Activated gamma-delta T cell treated with Interleukin-2 at 50 U/mL for 16 hours (primary cell): ENCODE data around the gene WDPCP.
"Not testable (repeated sequence)": the region's sequence is repeated elsewhere in the genome, so short reads cannot be mapped to it uniquely, and the experiment has no call there.

Experiments
- DNase-seq: peaks from one replicate; pipeline ENCODE4 v3.0.0-alpha.2; 2020

WDPCP gene

GRCh38 chr2:63590626-63591408, 2.5 kb upstream of the WDPCP start:
- no peak for DNase-seq

GRCh38 chr2:63589148-63589958, 1.1 kb upstream of the WDPCP start:
- DNase-seq = no peak

GRCh38 chr2:63587814-63588384, 378 bp downstream of the WDPCP start:
- DNase-seq = no peak

GRCh38 chr2:63582873-63583272, 5.4 kb downstream of the WDPCP start:
- DNase-seq = no peak

GRCh38 chr2:63581298-63581961, 6.8 kb downstream of the WDPCP start:
- DNase-seq = no peak

- DNase-seq = no peak
These were observed 7.5 kb downstream of the WDPCP start for GRCh38 chr2:63580651-63581297.

- no peak for DNase-seq
These were observed 9.5 kb downstream of the WDPCP start for GRCh38 chr2:63578767-63579166.

- no peak for DNase-seq
These were observed 11.7 kb downstream of the WDPCP start for GRCh38 chr2:63576546-63576945.

- DNase-seq = not testable (repeated sequence)
These were observed 14.4 kb downstream of the WDPCP start for GRCh38 chr2:63573726-63574345.

GRCh38 chr2:63573026-63573425, 15.3 kb downstream of the WDPCP start:
- DNase-seq = not testable (repeated sequence)

GRCh38 chr2:63572001-63572400, 16.3 kb downstream of the WDPCP start:
- no peak for DNase-seq

GRCh38 chr2:63571291-63571690, 17.0 kb downstream of the WDPCP start:
- DNase-seq = no peak

GRCh38 chr2:63569740-63570139, 18.5 kb downstream of the WDPCP start:
- no peak for DNase-seq

- no peak for DNase-seq
These were observed 25.5 kb downstream of the WDPCP start for GRCh38 chr2:63562751-63563150.

GRCh38 chr2:63558922-63559321, 29.4 kb downstream of the WDPCP start:
- DNase-seq = not testable (repeated sequence)

- not testable (repeated sequence) for DNase-seq
These were observed 30.5 kb downstream of the WDPCP start for GRCh38 chr2:63557819-63558218.

GRCh38 chr2:63555931-63556330, 32.3 kb downstream of the WDPCP start:
- DNase-seq = no peak

- DNase-seq = no peak
These were observed 33.0 kb downstream of the WDPCP start for GRCh38 chr2:63555299-63555698.

GRCh38 chr2:63553049-63553448, 35.2 kb downstream of the WDPCP start:
- DNase-seq = no peak

- DNase-seq = no peak
These were observed 43.3 kb downstream of the WDPCP start for GRCh38 chr2:63545023-63545422.

GRCh38 chr2:63544017-63544627, 44.2 kb downstream of the WDPCP start:
- DNase-seq = no peak
